Activated CD4-positive, alpha-beta memory T cell treated with anti-CD3 and anti-CD28 coated beads, Interleukin-2, amount 10 ng/mL, durations not matched to agents 7 days and 5 days (primary cell): Measurements from ENCODE around the gene VGLL4. TPM values are rescaled to one million over a fixed set of nuclear protein-coding genes. Genes with fewer than 3 reads are reported as not detected.

Experiments used
- CTCF ChIA-PET: fragments of 350-600 bp; sonication (Branson Sonifier 250); formaldehyde crosslinking; loops from one replicate; lab custom pipeline; 2021; ENCODE audit warnings: antibody characterized with exemption, inconsistent platforms; lab: Charles Lee
- POLR2A ChIA-PET: fragments of 350-600 bp; sonication (Branson Sonifier 250); formaldehyde crosslinking; loops from one replicate; lab custom pipeline; 2021; ENCODE audit warnings: antibody characterized with exemption; lab: Charles Lee
- DNase-seq: peaks from one replicate; pipeline ENCODE4 v3.0.0-alpha.2; 2020
- H3K27ac Mint-ChIP-seq: one replicate; pipeline ENCODE4 v1.8.0; 2021; ENCODE audit warnings: mild to moderate bottlenecking, mixed read lengths
- H3K27me3 Mint-ChIP-seq: one replicate; pipeline ENCODE4 v1.8.0; 2021; ENCODE audit warnings: mixed read lengths
- H3K36me3 Mint-ChIP-seq: one replicate; pipeline ENCODE4 v1.8.0; 2021; ENCODE audit warnings: low read depth, mixed read lengths
- H3K4me1 Mint-ChIP-seq: one replicate; pipeline ENCODE4 v1.8.0; 2021; ENCODE audit warnings: mixed read lengths
- H3K4me3 Mint-ChIP-seq: one replicate; pipeline ENCODE4 v1.8.0; 2021; ENCODE audit warnings: mild to moderate bottlenecking, mixed read lengths
- H3K9me3 Mint-ChIP-seq: one replicate; pipeline ENCODE4 v1.8.0; 2021; ENCODE audit warnings: mixed read lengths
- total RNA-seq, 2 experiments: library from RNA; stranded (reverse); gene quantifications; one replicate each; pipeline ENCODE4 v1.2.3, GENCODE V29; 2021

Gene VGLL4
- total RNA-seq, 2 experiments from 2014 or later, result 47.8 to 49.2 TPM

DNA sequence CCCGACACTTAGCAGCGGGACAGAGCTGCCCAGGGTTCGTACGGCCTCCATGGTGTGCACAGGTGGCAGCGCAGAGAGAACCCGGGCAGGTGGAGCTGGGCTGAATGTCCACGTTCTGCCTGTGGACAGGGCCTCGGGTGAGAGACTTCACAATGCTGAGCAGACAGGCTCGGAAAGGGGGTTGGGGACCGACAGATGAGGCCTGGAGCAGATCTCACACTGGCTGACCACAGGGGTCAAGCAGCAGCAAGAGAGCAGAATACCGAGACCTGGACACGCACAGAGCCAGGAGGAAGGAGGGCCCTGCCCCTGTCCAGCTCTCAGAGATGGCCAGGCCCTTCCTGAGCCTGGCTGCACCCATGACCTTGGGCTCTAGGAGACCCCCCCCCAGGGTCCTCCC lies 83.0 kb downstream of the VGLL4 start:
- Mint-ChIP-seq H3K27me3 (no peaks in the 10 kb centered on the region), H3K4me3 (no peak overlapping the region), H3K27ac (no peak overlapping the region), H3K9me3 (no peaks in the 10 kb centered on the region), H3K4me1 (no peaks in the 10 kb centered on the region), H3K36me3 (peaks cover 26% of the 10 kb centered on the region)
- POLR2A ChIA-PET, result interaction anchor here (2.1 kb wide), 1 partner anchor 83 kb away, joined by 4 read pairs; the partner anchor contains the start of gene VGLL4
- DNase-seq, result no peak
- CTCF ChIA-PET, result interaction anchor here (2.1 kb wide), 1 partner anchor 91 kb away, joined by 5 read pairs; no protein-coding TSS in a partner anchor

DNA sequence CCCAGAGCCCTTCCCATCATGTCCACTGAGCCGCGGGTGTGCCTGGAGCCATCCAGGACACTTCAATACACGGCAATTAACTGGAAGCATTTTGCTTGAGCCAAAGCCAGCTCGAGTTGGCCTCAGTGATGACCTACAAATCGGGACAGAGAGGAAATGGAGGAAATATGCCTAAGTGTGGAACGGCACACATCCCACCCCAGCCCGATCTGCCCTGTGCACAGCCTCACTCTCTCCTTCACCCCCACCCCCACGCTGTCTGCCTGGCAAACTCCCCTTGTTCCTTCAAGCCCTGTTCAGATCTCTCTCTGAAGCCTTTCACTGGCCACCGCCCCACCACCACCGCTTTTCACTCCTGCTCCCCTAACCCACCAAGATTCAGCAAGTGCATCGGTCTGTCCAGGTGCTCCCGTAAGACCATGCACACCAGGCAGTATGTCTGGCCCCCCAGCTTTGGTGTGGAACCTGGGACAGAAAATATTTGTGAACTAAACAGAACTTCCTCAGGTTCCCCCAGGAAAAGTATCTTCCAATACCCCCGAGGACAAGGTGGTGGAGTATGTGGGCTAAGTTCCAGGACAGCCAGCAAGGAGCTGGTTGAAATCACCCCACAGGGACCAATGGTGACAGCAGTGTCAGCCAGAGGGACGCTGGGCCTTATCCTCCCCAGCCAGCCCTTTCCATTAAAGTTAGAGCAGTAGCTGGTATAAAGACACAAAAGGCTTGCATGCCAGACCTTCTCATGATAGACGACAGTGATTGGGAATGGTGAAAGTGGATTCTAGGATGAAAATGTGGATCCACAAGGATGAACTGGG lies 83.7 kb downstream of the VGLL4 start:
- CTCF ChIA-PET, result interaction anchor here (2.1 kb wide), 1 partner anchor 91 kb away, joined by 5 read pairs; no protein-coding TSS in a partner anchor
- Mint-ChIP-seq H3K4me1 (no peaks in the 10 kb centered on the region), H3K4me3 (no peak overlapping the region), H3K36me3 (peaks cover 27% of the 10 kb centered on the region), H3K9me3 (no peaks in the 10 kb centered on the region), H3K27ac (no peak overlapping the region), H3K27me3 (no peaks in the 10 kb centered on the region)
- DNase-seq, result no peak
- POLR2A ChIA-PET, result interaction anchor here (2.1 kb wide), 1 partner anchor 84 kb away, joined by 4 read pairs; the partner anchor contains the start of gene VGLL4

DNA sequence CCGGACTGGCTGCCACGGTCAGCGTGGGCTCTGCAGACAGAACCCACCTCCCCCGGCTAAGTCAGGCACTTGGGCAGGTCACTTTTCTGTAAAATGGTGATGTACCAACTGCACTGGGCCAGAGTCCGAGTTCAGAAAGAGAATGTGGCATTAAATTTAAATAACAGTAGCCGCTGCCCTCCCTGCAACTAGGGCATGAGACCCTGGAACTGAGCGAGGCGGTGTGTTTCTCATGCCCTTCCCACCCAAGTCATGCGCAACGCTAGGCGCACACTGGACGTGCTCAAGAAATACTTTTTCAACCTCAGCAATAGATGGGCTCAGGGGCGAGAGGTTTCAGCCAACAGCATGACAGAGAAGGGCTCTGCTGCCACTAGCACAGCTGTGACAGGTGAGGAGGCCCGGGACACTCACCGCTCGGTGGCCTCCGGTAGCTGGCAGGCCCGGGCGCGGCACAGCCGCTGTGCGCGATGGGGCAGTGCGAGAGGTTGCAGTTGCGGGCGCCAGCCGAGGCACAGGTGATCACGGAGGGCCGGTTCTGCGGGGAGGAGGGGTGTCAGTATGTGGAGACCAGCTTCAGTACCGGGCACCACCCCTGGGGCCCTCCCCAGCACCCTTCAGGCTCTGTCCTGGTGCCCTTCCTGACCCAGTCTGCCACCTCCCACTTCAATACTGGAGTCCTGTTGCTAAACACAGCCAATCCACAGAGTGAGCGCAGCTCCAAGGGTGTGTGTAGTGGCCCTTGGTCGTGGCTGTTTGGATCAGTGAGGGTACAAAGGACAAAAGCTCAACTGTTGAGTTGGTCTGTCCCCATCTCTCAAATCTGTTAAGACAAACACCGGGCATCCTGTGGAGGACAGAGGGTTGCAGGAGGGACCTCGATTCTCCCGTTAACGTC lies 84.5 kb downstream of the VGLL4 start:
- peaks cover 29% of the 10 kb centered on the region for H3K36me3 Mint-ChIP-seq
- DNase-seq, result no peak
- H3K4me1 Mint-ChIP-seq, result no peaks in the 10 kb centered on the region
- H3K4me3 Mint-ChIP-seq, result no peak overlapping the region
- CTCF ChIA-PET, result no interaction called here
- no peaks in the 10 kb centered on the region for H3K9me3 Mint-ChIP-seq
- no peaks in the 10 kb centered on the region for H3K27me3 Mint-ChIP-seq
- H3K27ac Mint-ChIP-seq, result no peak overlapping the region
- POLR2A ChIA-PET, result interaction anchor here (2.1 kb wide), 1 partner anchor 84 kb away, joined by 4 read pairs; the partner anchor contains the start of gene VGLL4

DNA sequence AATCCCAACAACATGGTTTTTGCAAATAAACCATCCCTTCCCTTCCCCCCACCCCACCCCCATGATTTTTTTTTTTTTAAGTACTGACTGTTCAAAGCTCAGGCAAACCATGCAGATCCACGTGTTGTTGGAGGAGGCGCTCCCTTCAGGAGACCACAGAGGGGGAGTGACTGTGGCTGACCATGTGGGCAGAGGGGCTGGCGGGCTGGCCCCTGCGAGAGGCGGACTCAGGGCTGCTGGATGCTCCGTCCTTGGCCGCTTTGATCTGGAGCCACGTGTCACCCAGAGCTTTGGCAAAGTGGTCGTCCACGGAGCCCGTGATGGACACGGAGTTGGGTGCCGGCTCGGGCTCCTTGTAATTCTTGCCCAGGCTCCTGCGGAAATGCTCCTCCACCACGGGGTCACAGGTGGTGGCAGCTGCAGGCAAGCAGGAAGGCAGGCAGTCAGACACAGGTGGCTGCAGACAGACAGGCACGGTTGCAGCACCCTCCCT lies 85.3 kb downstream of the VGLL4 start:
- no peak for DNase-seq
- peaks cover 27% of the 10 kb centered on the region for H3K36me3 Mint-ChIP-seq
- ChIA-PET POLR2A (no interaction called here), CTCF (no interaction called here)
- H3K4me1 Mint-ChIP-seq, result no peaks in the 10 kb centered on the region
- H3K4me3 Mint-ChIP-seq, result no peak overlapping the region
- H3K27ac Mint-ChIP-seq, result no peak overlapping the region
- H3K9me3 Mint-ChIP-seq, result no peaks in the 10 kb centered on the region
- H3K27me3 Mint-ChIP-seq, result no peaks in the 10 kb centered on the region

- H3K27ac Mint-ChIP-seq, result no peak overlapping the region
- CTCF ChIA-PET, result no interaction called here
- H3K4me1 Mint-ChIP-seq, result no peaks in the 10 kb centered on the region
Measured at GRCh38 chr3:11558002-11558401, 85.7 kb downstream of the VGLL4 start.

GRCh38 chr3:11556851-11557644 lies 86.7 kb downstream of the VGLL4 start:
- ChIA-PET POLR2A (no interaction called here), CTCF (interaction anchor here (0.5 to 1.0 kb wide), 2 partner anchors 40 to 177 kb away, joined by 3 to 4 read pairs; no protein-coding TSS in a partner anchor)
- DNase-seq, result no peak
- H3K27me3 Mint-ChIP-seq, result no peaks in the 10 kb centered on the region
- H3K9me3 Mint-ChIP-seq, result no peaks in the 10 kb centered on the region
- no peak overlapping the region for H3K27ac Mint-ChIP-seq
- no peaks in the 10 kb centered on the region for H3K4me1 Mint-ChIP-seq
- H3K4me3 Mint-ChIP-seq, result no peak overlapping the region
- peaks cover 33% of the 10 kb centered on the region for H3K36me3 Mint-ChIP-seq

More at GRCh38 chr3:11558002-11558401, 85.7 kb downstream of the VGLL4 start:
- DNase-seq, result no peak
- no peaks in the 10 kb centered on the region for H3K27me3 Mint-ChIP-seq
- no peaks in the 10 kb centered on the region for H3K9me3 Mint-ChIP-seq
- POLR2A ChIA-PET, result no interaction called here
- H3K36me3 Mint-ChIP-seq, result peaks cover 25% of the 10 kb centered on the region
- no peak overlapping the region for H3K4me3 Mint-ChIP-seq

DNA sequence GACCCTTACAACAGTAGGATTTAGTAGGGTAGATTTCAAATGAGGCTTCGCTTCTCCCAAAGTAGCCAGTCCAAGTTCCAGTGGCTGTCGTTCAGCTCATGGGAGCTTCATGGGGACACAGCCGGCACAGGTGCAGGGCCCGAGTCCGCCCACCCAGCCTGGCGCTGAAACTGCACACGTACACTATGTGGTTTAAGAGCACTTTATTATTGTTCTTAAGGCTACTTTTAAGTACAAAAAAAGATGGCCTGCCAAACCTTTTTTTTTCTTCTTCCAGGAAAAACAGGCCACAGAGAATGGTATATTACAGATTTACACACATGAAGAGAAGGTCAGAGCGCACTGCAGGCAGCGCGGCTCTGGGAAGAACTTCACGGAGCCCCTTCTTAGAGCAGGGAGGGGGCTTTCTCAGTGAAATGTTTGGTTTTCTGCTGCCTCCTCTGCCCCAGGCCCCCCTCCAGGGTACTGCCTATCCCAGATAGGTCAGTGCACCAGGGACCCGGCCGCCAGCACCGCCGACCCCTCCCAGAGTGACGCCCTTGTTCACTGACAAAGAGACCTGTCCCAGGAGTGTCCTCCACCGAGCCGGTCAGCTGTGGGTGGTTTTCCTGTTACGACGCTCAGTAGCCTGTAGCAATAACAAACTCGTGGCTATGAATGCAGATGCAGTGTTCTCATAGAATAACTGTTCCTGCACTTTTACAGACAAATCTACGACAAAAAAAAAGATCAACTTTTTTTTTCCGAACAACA lies 87.7 kb downstream of the VGLL4 start:
- no peaks in the 10 kb centered on the region for H3K9me3 Mint-ChIP-seq
- no peak overlapping the region for H3K4me3 Mint-ChIP-seq
- no peak for DNase-seq
- H3K27me3 Mint-ChIP-seq, result no peaks in the 10 kb centered on the region
- H3K36me3 Mint-ChIP-seq, result peaks cover 33% of the 10 kb centered on the region
- POLR2A ChIA-PET, result no interaction called here
- CTCF ChIA-PET, result interaction anchor here (0.5 to 1.0 kb wide), 2 partner anchors 39 to 176 kb away, joined by 3 to 4 read pairs; no protein-coding TSS in a partner anchor
- H3K4me1 Mint-ChIP-seq, result no peaks in the 10 kb centered on the region
- H3K27ac Mint-ChIP-seq, result no peak overlapping the region

DNA sequence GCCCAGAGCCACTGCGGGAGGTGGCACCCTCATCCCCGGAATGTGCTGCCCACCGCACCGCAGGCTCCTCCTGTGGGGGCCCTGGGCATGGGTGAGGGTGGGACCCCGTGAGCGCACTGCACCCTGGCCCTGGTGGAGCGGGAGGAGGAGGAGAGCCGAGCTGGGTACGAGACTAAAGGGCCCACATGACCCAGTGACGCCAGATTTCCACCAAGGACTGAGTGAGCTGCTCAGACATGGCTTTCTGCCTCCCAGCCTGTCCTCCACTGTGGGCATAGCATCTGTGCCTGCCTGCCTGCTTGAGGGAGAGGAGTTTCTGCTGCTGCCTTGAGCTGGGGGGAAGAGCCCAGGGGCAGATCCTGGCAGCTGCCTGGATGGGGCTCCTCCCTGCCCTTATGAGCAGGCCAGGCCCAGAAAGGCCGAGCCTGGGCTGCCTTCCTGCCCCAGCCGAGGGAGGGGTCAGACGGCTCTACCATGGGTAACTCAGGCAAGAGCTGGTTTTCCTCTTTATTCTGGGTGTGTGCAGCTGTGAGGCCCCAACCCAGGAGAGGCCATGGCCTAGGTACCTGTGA lies 88.4 kb downstream of the VGLL4 start:
- POLR2A ChIA-PET, result no interaction called here
- no peaks in the 10 kb centered on the region for H3K27me3 Mint-ChIP-seq
- no peaks in the 10 kb centered on the region for H3K4me1 Mint-ChIP-seq
- no peak overlapping the region for H3K27ac Mint-ChIP-seq
- peaks cover 33% of the 10 kb centered on the region for H3K36me3 Mint-ChIP-seq
- CTCF ChIA-PET, result no interaction called here
- H3K9me3 Mint-ChIP-seq, result no peaks in the 10 kb centered on the region
- H3K4me3 Mint-ChIP-seq, result no peak overlapping the region
- no peak for DNase-seq

DNA sequence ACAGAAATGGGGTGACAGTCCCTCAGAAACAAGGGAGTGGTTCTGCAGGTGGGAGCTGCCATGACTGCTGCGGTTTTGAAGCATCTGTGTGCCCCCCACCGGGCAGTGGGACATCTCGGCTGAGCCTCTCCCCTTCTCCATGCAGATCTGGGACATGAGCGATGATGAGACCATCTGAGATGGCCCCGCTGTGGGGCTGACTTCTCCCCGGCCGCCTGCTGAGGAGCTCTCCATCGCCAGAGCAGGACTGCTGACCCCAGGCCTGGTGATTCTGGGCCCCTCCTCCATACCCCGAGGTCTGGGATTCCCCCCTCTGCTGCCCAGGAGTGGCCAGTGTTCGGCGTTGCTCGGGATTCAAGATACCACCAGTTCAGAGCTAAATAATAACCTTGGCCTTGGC lies 89.0 kb downstream of the VGLL4 start:
- Mint-ChIP-seq H3K9me3 (no peaks in the 10 kb centered on the region), H3K4me3 (no peak overlapping the region), H3K27me3 (no peaks in the 10 kb centered on the region), H3K36me3 (peaks cover 33% of the 10 kb centered on the region), H3K27ac (no peak overlapping the region), H3K4me1 (no peaks in the 10 kb centered on the region)
- ChIA-PET POLR2A (no interaction called here), CTCF (no interaction called here)
- no peak for DNase-seq

GRCh38 chr3:11554236-11554610 lies 89.5 kb downstream of the VGLL4 start:
- CTCF ChIA-PET, result no interaction called here

DNA sequence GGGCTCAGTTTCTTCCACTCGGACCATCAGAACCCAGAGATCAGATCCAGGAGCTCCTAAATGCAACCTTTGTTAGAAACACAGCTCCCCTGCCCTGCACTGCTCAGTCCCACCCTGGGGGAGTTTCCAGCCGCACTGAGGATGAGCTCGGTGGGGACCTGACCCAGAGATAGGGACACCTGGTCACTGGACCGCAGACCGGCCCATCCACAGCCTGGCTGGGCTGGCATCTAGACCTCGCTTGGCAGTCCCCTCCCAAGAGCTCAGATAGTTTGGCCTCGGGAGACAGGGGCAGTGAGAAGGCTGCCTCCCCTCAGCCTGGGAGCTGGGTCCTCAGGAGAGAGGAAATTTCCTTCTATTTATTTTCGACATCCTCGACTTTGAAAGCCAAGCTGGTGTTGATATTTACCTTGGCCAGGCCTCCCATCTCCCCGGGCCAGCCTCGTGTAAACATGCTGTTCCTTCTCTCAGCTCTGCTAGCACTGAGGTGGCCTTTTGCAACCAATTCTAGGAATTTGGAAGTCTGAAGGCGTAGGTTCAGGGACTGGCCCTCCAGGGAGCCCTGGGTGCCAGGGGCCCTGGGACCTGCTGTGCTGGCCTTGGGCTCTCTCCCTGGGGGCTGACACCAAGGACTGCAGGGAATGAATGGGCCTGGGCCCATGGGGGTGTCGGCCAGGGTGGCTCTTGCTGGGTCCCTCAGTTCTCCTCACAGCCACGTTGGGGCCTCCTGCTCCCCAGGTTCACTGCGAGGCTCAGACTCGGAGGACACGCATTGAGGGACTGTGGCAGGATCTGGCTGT lies 90.1 kb downstream of the VGLL4 start:
- Mint-ChIP-seq H3K27ac (no peak overlapping the region), H3K9me3 (no peaks in the 10 kb centered on the region), H3K4me1 (no peaks in the 10 kb centered on the region), H3K36me3 (peaks cover 33% of the 10 kb centered on the region), H3K4me3 (no peak overlapping the region), H3K27me3 (no peaks in the 10 kb centered on the region)
- DNase-seq, result no peak
- POLR2A ChIA-PET, result no interaction called here
- CTCF ChIA-PET, result no interaction called here

More at GRCh38 chr3:11554236-11554610, 89.5 kb downstream of the VGLL4 start:
- H3K4me3 Mint-ChIP-seq, result no peak overlapping the region
- no peak for DNase-seq
- H3K27ac Mint-ChIP-seq, result no peak overlapping the region
- POLR2A ChIA-PET, result no interaction called here
- no peaks in the 10 kb centered on the region for H3K27me3 Mint-ChIP-seq
- no peaks in the 10 kb centered on the region for H3K9me3 Mint-ChIP-seq
- H3K36me3 Mint-ChIP-seq, result peaks cover 33% of the 10 kb centered on the region
- no peaks in the 10 kb centered on the region for H3K4me1 Mint-ChIP-seq
